Lower leg skin (tissue), 3 donors: ENCODE measurements around the gene MTAP.

Experiments used
- POLR2A ChIP-seq, 2 donors: fragments of 450-650 bp; IDR thresholded peaks; one replicate each; pipeline ENCODE4 v1.6.1; 2016 to 2017; ENCODE audit warnings: antibody characterized with exemption in 2 of 2, mild to moderate bottlenecking in 1 of 2, moderate library complexity in 1 of 2
- TF ChIP-seq, protein P1 (sequence below), 3 donors: fragments of 450-650 bp; IDR thresholded peaks; one replicate each; pipeline ENCODE4 v1.5.1; 2016; ENCODE audit warnings: antibody characterized with exemption in 3 of 3, mild to moderate bottlenecking in 3 of 3, moderate library complexity in 2 of 3

DNA sequence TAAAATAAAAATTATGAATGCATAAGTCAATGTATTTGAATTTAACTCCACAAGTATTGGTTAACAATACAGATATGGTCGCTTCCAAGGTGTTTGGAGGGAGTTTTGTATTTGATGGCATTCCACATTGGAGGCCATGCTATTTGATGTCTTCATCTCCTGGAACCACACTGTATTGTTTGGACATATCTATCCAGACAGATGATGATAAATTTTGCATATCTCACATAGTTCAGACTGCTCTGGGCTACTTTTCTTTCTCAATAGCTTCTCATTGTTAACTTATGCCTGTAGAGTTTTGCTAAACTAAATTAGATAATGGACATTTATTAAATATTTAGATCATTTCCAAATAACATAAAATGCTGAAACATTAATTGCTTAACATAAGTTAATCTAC lies 133.7 kb downstream of the MTAP start:
- TF ChIP-seq, protein P1, sequence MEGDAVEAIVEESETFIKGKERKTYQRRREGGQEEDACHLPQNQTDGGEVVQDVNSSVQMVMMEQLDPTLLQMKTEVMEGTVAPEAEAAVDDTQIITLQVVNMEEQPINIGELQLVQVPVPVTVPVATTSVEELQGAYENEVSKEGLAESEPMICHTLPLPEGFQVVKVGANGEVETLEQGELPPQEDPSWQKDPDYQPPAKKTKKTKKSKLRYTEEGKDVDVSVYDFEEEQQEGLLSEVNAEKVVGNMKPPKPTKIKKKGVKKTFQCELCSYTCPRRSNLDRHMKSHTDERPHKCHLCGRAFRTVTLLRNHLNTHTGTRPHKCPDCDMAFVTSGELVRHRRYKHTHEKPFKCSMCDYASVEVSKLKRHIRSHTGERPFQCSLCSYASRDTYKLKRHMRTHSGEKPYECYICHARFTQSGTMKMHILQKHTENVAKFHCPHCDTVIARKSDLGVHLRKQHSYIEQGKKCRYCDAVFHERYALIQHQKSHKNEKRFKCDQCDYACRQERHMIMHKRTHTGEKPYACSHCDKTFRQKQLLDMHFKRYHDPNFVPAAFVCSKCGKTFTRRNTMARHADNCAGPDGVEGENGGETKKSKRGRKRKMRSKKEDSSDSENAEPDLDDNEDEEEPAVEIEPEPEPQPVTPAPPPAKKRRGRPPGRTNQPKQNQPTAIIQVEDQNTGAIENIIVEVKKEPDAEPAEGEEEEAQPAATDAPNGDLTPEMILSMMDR (IDR thresholded peaks at IDR 0.05) = no peak
- TF ChIP-seq POLR2A (IDR thresholded peaks at IDR 0.05) = no peak
